ENCODE results near the gene HTRA1. TPM values are rescaled to one million over a fixed set of nuclear protein-coding genes. Genes with fewer than 3 reads are reported as not detected.
A peak's percentile ranks its signal among the peaks of the same experiment; 100 is the strongest.

HTRA1 gene
- total RNA-seq, 2 donors from 2014 or later: 41.4 to 61.8 TPM

GRCh38 chr10:122537545-122537944 lies 76.2 kb downstream of the HTRA1 start:
- TF ChIP-seq CTCF (IDR thresholded peaks at IDR 0.05) (no peak), POLR2AphosphoS5 (IDR thresholded peaks at IDR 0.05) (no peak), POLR2A (IDR thresholded peaks at IDR 0.05) (no peak)
- intact Hi-C loops (cut with DNase I): no loop called here
- 99% methylated on average over 2 of the region's 2 CpGs for WGBS

GRCh38 chr10:122541541-122542002 lies 80.2 kb downstream of the HTRA1 start:
- Histone ChIP-seq H3K9me3 (no peaks in the 10 kb centered on the region), H3K4me1 (replicated peaks) (no peaks in the 10 kb centered on the region), H3K27me3 (replicated peaks; ENCODE audit: insufficient read depth) (no peaks in the 10 kb centered on the region), H3K36me3 (no peaks in the 10 kb centered on the region), H3K27ac (no peak overlapping the region), H3K4me3 (no peak overlapping the region)
- intact Hi-C loops (cut with DNase I): no loop called here
- TF ChIP-seq CTCF (IDR thresholded peaks at IDR 0.05): no peak
- TF ChIP-seq POLR2AphosphoS5 (IDR thresholded peaks at IDR 0.05): peak; percentile 25
- WGBS: 38% methylated on average over 4 of the region's 4 CpGs
- DNase-seq (ENCODE audit: low spot score): no peak

More at GRCh38 chr10:122537545-122537944, 76.2 kb downstream of the HTRA1 start:
- DNase-seq (ENCODE audit: low spot score): no peak
- H3K9me3 ChIP-seq: no peaks in the 10 kb centered on the region
- no peak overlapping the region for H3K4me3 ChIP-seq
- no peaks in the 10 kb centered on the region for H3K27me3 ChIP-seq (replicated peaks; ENCODE audit: insufficient read depth)
- H3K4me1 ChIP-seq (replicated peaks): no peaks in the 10 kb centered on the region
- H3K27ac ChIP-seq: no peak overlapping the region
- H3K36me3 ChIP-seq: no peaks in the 10 kb centered on the region

GRCh38 chr10:122543676-122544445 lies 82.5 kb downstream of the HTRA1 start:
- Histone ChIP-seq H3K36me3 (no peaks in the 10 kb centered on the region), H3K27me3 (replicated peaks; ENCODE audit: insufficient read depth) (no peaks in the 10 kb centered on the region), H3K4me3 (no peak overlapping the region), H3K4me1 (replicated peaks) (no peaks in the 10 kb centered on the region), H3K27ac (no peak overlapping the region), H3K9me3 (no peaks in the 10 kb centered on the region)
- intact Hi-C loops (cut with DNase I): no loop called here
- DNase-seq (ENCODE audit: low spot score): no peak
- WGBS: 43% methylated on average over 10 of the region's 10 CpGs
- TF ChIP-seq POLR2AphosphoS5 (IDR thresholded peaks at IDR 0.05) (peak; percentile 7), POLR2A (IDR thresholded peaks at IDR 0.05) (no peak)

GRCh38 chr10:122544493-122544892 lies 83.1 kb downstream of the HTRA1 start:
- H3K27me3 ChIP-seq (replicated peaks; ENCODE audit: insufficient read depth): no peaks in the 10 kb centered on the region
- no peaks in the 10 kb centered on the region for H3K9me3 ChIP-seq
- no peak for DNase-seq (ENCODE audit: low spot score)
- intact Hi-C loops (cut with DNase I): no loop called here
- 92% methylated on average over 8 of the region's 8 CpGs for WGBS
- no peak for TF ChIP-seq POLR2A (IDR thresholded peaks at IDR 0.05)
- TF ChIP-seq POLR2AphosphoS5 (IDR thresholded peaks at IDR 0.05): no peak
- no peak for TF ChIP-seq CTCF (IDR thresholded peaks at IDR 0.05)
- no peak overlapping the region for H3K27ac ChIP-seq
- H3K36me3 ChIP-seq: no peaks in the 10 kb centered on the region
- no peaks in the 10 kb centered on the region for H3K4me1 ChIP-seq (replicated peaks)
- no peak overlapping the region for H3K4me3 ChIP-seq

- no peak overlapping the region for H3K27ac ChIP-seq
- intact Hi-C loops (cut with DNase I): no loop called here
- no peaks in the 10 kb centered on the region for H3K4me1 ChIP-seq (replicated peaks)
- no peak overlapping the region for H3K4me3 ChIP-seq
- no peak for DNase-seq (ENCODE audit: low spot score)
- TF ChIP-seq POLR2AphosphoS5 (IDR thresholded peaks at IDR 0.05) (no peak), CTCF (IDR thresholded peaks at IDR 0.05) (no peak), POLR2A (IDR thresholded peaks at IDR 0.05) (no peak)
- H3K36me3 ChIP-seq: no peaks in the 10 kb centered on the region
- WGBS: 97% methylated on average over 8 of the region's 8 CpGs
- no peaks in the 10 kb centered on the region for H3K27me3 ChIP-seq (replicated peaks; ENCODE audit: insufficient read depth)
- no peaks in the 10 kb centered on the region for H3K9me3 ChIP-seq
These were observed 84.9 kb downstream of the HTRA1 start for GRCh38 chr10:122546242-122546641.
